AG10803 (cell line): ENCODE measurements around the gene POLR2F.
A peak's percentile ranks its signal among the peaks of the same experiment; 100 is the strongest.

Source experiments
- DNase-seq: peaks from one replicate; pipeline ENCODE4 v3.0.0; 2010; ENCODE audit warnings: low read depth
- H3K4me3 ChIP-seq: 2 replicates; pipeline ENCODE4 v1.5.1; 2011; ENCODE audit warnings: mild to moderate bottlenecking, low read length, control low read depth
- TF ChIP-seq, protein P1 (sequence below): conservative IDR thresholded peaks from 2 replicates; pipeline ENCODE4 v1.5.1; 2011; ENCODE audit warnings: mild to moderate bottlenecking, low read length, control low read depth, inconsistent platforms

POLR2F gene

GRCh38 chr22:37931893-37932389 is 21.6 kb upstream of the POLR2F start:
- DNase-seq: no peak
- no peak overlapping the region for H3K4me3 ChIP-seq
- TF ChIP-seq, protein P1, sequence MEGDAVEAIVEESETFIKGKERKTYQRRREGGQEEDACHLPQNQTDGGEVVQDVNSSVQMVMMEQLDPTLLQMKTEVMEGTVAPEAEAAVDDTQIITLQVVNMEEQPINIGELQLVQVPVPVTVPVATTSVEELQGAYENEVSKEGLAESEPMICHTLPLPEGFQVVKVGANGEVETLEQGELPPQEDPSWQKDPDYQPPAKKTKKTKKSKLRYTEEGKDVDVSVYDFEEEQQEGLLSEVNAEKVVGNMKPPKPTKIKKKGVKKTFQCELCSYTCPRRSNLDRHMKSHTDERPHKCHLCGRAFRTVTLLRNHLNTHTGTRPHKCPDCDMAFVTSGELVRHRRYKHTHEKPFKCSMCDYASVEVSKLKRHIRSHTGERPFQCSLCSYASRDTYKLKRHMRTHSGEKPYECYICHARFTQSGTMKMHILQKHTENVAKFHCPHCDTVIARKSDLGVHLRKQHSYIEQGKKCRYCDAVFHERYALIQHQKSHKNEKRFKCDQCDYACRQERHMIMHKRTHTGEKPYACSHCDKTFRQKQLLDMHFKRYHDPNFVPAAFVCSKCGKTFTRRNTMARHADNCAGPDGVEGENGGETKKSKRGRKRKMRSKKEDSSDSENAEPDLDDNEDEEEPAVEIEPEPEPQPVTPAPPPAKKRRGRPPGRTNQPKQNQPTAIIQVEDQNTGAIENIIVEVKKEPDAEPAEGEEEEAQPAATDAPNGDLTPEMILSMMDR: no peak

DNA sequence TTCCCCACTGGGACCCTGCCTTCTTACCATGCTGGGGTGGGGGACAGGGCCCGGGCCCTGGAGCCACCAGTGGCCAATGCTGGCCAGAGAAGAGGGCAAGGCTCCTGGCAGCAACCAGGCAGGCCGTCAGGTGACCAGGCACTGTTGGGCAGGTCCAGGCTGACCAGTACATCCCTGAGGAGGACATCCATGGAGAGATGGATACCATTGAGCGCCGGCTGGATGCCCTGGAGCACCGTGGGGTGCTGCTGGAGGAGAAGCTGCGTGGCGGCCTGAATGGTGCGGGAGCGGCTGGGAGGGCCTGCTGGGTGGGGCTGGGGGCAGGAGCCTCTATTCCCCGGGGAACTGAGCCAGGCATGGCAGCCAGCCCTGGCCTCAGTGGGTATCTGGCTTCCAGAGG is 21.1 kb upstream of the POLR2F start:
- no peak overlapping the region for H3K4me3 ChIP-seq
- TF ChIP-seq, protein P1: no peak
- DNase-seq: no peak

GRCh38 chr22:37932821-37933578 is 20.5 kb upstream of the POLR2F start:
- TF ChIP-seq, protein P1: no peak
- H3K4me3 ChIP-seq: no peak overlapping the region
- DNase-seq: no peak

GRCh38 chr22:37933711-37934376 is 19.7 kb upstream of the POLR2F start:
- TF ChIP-seq, protein P1: peak; percentile 93
- DNase-seq: peak; percentile 91
- no peak overlapping the region for H3K4me3 ChIP-seq

- TF ChIP-seq, protein P1: no peak
- H3K4me3 ChIP-seq: no peak overlapping the region
- no peak for DNase-seq
Measured at GRCh38 chr22:37940698-37941376, 12.7 kb upstream of the POLR2F start.

GRCh38 chr22:37942133-37942532 is 11.4 kb upstream of the POLR2F start:
- H3K4me3 ChIP-seq: no peak overlapping the region
- no peak for DNase-seq
- TF ChIP-seq, protein P1: no peak
